ENCODE measurements around the gene FGF18.

- TF ChIP-seq CTCF (IDR thresholded peaks at IDR 0.05; ENCODE audit: low read length) (no peak), EZH2 (IDR thresholded peaks at IDR 0.05; ENCODE audit: borderline replicate concordance, low read length) (no peak)
Measured at GRCh38 chr5:171445644-171446516, 26.4 kb downstream of the FGF18 start.

All from OCI-LY1 (cell line).